ENCODE data around the gene TCF4.

The TCF4 gene

GRCh38 chr18:55309249-55309648 is 278.7 kb downstream of the TCF4 start:
- H3K27ac ChIP-seq = no peak overlapping the region
- no peak for DNase-seq (ENCODE audit: low spot score)
- no peak for TF ChIP-seq CTCF (IDR thresholded peaks at IDR 0.05)
- no peak overlapping the region for H3K4me3 ChIP-seq

GRCh38 chr18:55307505-55307904 is 280.5 kb downstream of the TCF4 start:
- no peak overlapping the region for H3K4me3 ChIP-seq
- TF ChIP-seq CTCF (IDR thresholded peaks at IDR 0.05) = no peak
- DNase-seq (ENCODE audit: low spot score) = no peak
- no peak overlapping the region for H3K27ac ChIP-seq

- Histone ChIP-seq H3K4me3 (no peak overlapping the region), H3K27ac (no peak overlapping the region)
- no peak for TF ChIP-seq CTCF (IDR thresholded peaks at IDR 0.05)
- DNase-seq (ENCODE audit: low spot score) = no peak
These were observed 281.5 kb downstream of the TCF4 start for GRCh38 chr18:55306359-55307024.

GRCh38 chr18:55302167-55302833 is 285.7 kb downstream of the TCF4 start:
- Histone ChIP-seq H3K27ac (no peak overlapping the region), H3K4me3 (no peak overlapping the region)
- DNase-seq (ENCODE audit: low spot score) = no peak
- no peak for TF ChIP-seq CTCF (IDR thresholded peaks at IDR 0.05)

- DNase-seq (ENCODE audit: low spot score) = no peak
- H3K4me3 ChIP-seq = no peak overlapping the region
- H3K27ac ChIP-seq = no peak overlapping the region
- no peak for TF ChIP-seq CTCF (IDR thresholded peaks at IDR 0.05)
These were observed 286.2 kb downstream of the TCF4 start for GRCh38 chr18:55301824-55302166.

- Histone ChIP-seq H3K4me3 (no peak overlapping the region), H3K27ac (no peak overlapping the region)
- TF ChIP-seq CTCF (IDR thresholded peaks at IDR 0.05) = no peak
- DNase-seq (ENCODE audit: low spot score) = no peak
These were observed 287.0 kb downstream of the TCF4 start for GRCh38 chr18:55300936-55301531.

All from coronary artery (tissue), 2 donors.